CD14-positive monocyte (primary cell): Measurements from ENCODE around the gene CEACAM16. TPM values are rescaled to one million over a fixed set of nuclear protein-coding genes. Genes with fewer than 3 reads are reported as not detected.

Source experiments
- DNase-seq, 3 donors: peaks; one replicate each; pipeline ENCODE4 v3.0.0-alpha.2; 2011 to 2022
- H2AFZ ChIP-seq: 2 replicates; pipeline ENCODE4 v1.6.0; 2012; ENCODE audit warnings: mild to moderate bottlenecking, low read depth, low read length, inconsistent platforms; ENCODE audit not compliant: insufficient read depth, poor library complexity, severe bottlenecking
- H3K27ac ChIP-seq, 2 donors: 1 replicate in 1 of 2; 2 replicates in 1 of 2; pipeline ENCODE4 v1.5.1; 2012 to 2013; ENCODE audit warnings: low read length in 2 of 2, control low read depth in 1 of 2, inconsistent platforms in 1 of 2, low read depth in 1 of 2, mild to moderate bottlenecking in 1 of 2
- H3K27me3 ChIP-seq, 2 donors: one replicate each; pipeline versions ENCODE4 v1.6.0 to v1.6.1; 2011 to 2013; ENCODE audit warnings: low read length in 2 of 2; ENCODE audit not compliant: control insufficient read depth in 2 of 2, insufficient read depth in 2 of 2
- H3K36me3 ChIP-seq, 2 donors: replicated peaks in 1 of 2; 1 replicate in 1 of 2; 2 replicates in 1 of 2; pipeline versions ENCODE4 v1.5.1 to v1.6.1; 2012 to 2013; ENCODE audit warnings: low read length in 2 of 2, control low read depth in 1 of 2, inconsistent platforms in 1 of 2, mild to moderate bottlenecking in 1 of 2; ENCODE audit not compliant: insufficient read depth in 2 of 2, control insufficient read depth in 1 of 2
- H3K4me1 ChIP-seq, 2 donors: 1 replicate in 1 of 2; 2 replicates in 1 of 2; pipeline versions ENCODE4 v1.5.1 to v1.6.1; 2012 to 2013; ENCODE audit warnings: low read length in 2 of 2, control low read depth in 1 of 2, inconsistent platforms in 1 of 2, mild to moderate bottlenecking in 1 of 2, moderate library complexity in 1 of 2; ENCODE audit not compliant: insufficient read depth in 2 of 2, control insufficient read depth in 1 of 2
- H3K4me2 ChIP-seq: replicated peaks from 2 replicates; pipeline ENCODE3; 2012; ENCODE audit warnings: low read length, moderate library complexity, mild to moderate bottlenecking; ENCODE audit not compliant: poor library complexity, severe bottlenecking; ENCODE audit errors: extremely low read depth
- H3K4me3 ChIP-seq, 3 experiments: fragments of 200-600 bp in 1 of 3; sonication (generic) in 1 of 3; replicated peaks in 1 of 3; 1 replicate in 2 of 3; 2 replicates in 1 of 3; pipeline ENCODE4 v1.5.1; 2011 to 2013; ENCODE audit warnings: low read length in 3 of 3, mild to moderate bottlenecking in 3 of 3, control low read depth in 2 of 3, low read depth in 2 of 3, inconsistent platforms in 1 of 3, moderate library complexity in 1 of 3
- H3K79me2 ChIP-seq: 2 replicates; pipeline ENCODE4 v1.6.0; 2012; ENCODE audit warnings: mild to moderate bottlenecking, control low read depth, inconsistent platforms, low read length, moderate library complexity; ENCODE audit not compliant: insufficient read depth
- H3K9ac ChIP-seq: 2 replicates; pipeline ENCODE4 v1.6.0; 2017; ENCODE audit warnings: low read length, mild to moderate bottlenecking; ENCODE audit not compliant: insufficient read depth, poor library complexity, severe bottlenecking
- H3K9me3 ChIP-seq, 2 donors: replicated peaks in 1 of 2; 1 replicate in 1 of 2; 2 replicates in 1 of 2; pipeline versions ENCODE4 v1.5.1 to v1.6.1; 2012 to 2013; ENCODE audit warnings: low read length in 2 of 2, control low read depth in 1 of 2; ENCODE audit not compliant: control insufficient read depth in 1 of 2, insufficient read depth in 1 of 2
- H4K20me1 ChIP-seq: 2 replicates; pipeline ENCODE4 v1.6.0; 2012; ENCODE audit warnings: mild to moderate bottlenecking, low read length, control low read depth, moderate library complexity; ENCODE audit not compliant: insufficient read depth
- H3K27ac Mint-ChIP-seq, 7 donors: one replicate each; pipeline ENCODE4 v1.8.0; 2020; ENCODE audit warnings: mild to moderate bottlenecking in 7 of 7, mixed read lengths in 7 of 7, moderate library complexity in 6 of 7, inconsistent platforms in 2 of 7
- H3K27me3 Mint-ChIP-seq, 3 donors: one replicate each; pipeline ENCODE4 v1.8.0; 2021 to 2022; ENCODE audit warnings: low read depth in 3 of 3, mild to moderate bottlenecking in 3 of 3, mixed read lengths in 3 of 3, moderate library complexity in 3 of 3, inconsistent platforms in 1 of 3
- H3K36me3 Mint-ChIP-seq, 2 donors: one replicate each; pipeline ENCODE4 v1.8.0; 2020; ENCODE audit warnings: mixed read lengths in 2 of 2, inconsistent platforms in 1 of 2, mild to moderate bottlenecking in 1 of 2
- H3K4me1 Mint-ChIP-seq: one replicate; pipeline ENCODE4 v1.8.0; 2020; ENCODE audit warnings: mild to moderate bottlenecking, mixed read lengths
- H3K4me3 Mint-ChIP-seq, 2 donors: one replicate each; pipeline ENCODE4 v1.8.0; 2020; ENCODE audit warnings: mild to moderate bottlenecking in 2 of 2, mixed read lengths in 2 of 2, moderate library complexity in 1 of 2
- H3K9me3 Mint-ChIP-seq, 7 donors: one replicate each; pipeline ENCODE4 v1.8.0; 2020 to 2022; ENCODE audit warnings: mixed read lengths in 7 of 7, mild to moderate bottlenecking in 6 of 7, moderate library complexity in 6 of 7, inconsistent platforms in 2 of 7
- CTCF ChIP-seq: fragments of 200-600 bp; IDR thresholded peaks from one replicate; pipeline ENCODE4 v1.8.0; 2022; ENCODE audit warnings: antibody characterized with exemption, mild to moderate bottlenecking
- WGBS: methylation state at CpG from one replicate; pipeline ENCODE4 v1.1.5; 2013; ENCODE audit warnings: missing lambda C conversion rate; ENCODE audit not compliant: insufficient coverage; 5-methylcytosine and 5-hydroxymethylcytosine counted together
- intact Hi-C, 2 donors: fragments of 100-400 bp; cut with micrococcal nuclease; formaldehyde crosslinking; loops; one replicate each; pipeline versions ENCODE4 v1.15.0 to v1.15.1; 2023
- polyA plus RNA-seq, 3 donors: library from polyadenylated mRNA; depleted of rRNA in 1 of 3; unstranded in 2 of 3; stranded (reverse) in 1 of 3; fragments of 300-500 nt in 2 of 3; fragments of >200 nt in 1 of 3; fragmentation: Illumina TruSeq in 2 of 3; gene quantifications; 1 replicate in 2 of 3; 2 replicates in 1 of 3; pipeline ENCODE4 v1.2.3, GENCODE V29; 2012 to 2021

Gene CEACAM16
- polyA plus RNA-seq, 3 donors = not detected

DNA sequence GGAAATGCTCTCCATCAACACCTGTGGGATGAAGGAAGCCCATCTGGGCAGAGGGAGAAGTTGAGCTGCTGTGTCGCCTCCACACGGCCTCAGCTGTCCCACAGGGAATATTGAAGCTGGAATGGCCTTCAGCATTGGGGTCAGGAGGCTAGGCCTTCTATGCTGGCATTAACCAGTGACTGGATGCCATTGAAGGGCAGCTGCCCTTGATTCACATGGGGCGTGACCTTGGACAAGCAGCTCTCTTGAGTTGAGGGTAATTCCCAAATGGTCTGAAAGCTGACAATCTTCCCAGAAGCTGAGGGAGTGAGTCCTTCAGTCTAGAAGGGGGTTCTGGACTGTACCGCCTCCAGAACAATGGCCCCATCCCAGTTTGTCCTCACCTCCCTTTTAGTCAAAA is 56.3 kb downstream of the CEACAM16 start:
- Histone ChIP-seq H2AFZ (no peak overlapping the region), H3K4me2 (peak overlapping the region; percentile 96), H3K79me2 (peaks cover 56% of the 10 kb centered on the region), H3K4me3 (peak overlapping the region in 2 of 3 experiments; percentile 64 to 96), H3K27ac (peak overlapping the region; percentile 97 to 99), H4K20me1 (peaks cover 58% of the 10 kb centered on the region), H3K9ac (peak overlapping the region; percentile 88), H3K9me3 (no peaks in the 10 kb centered on the region), H3K27me3 (no peaks in the 10 kb centered on the region), H3K36me3 (peaks cover 65 to 78% of the 10 kb centered on the region in 2 donors), H3K4me1 (peaks cover 53 to 60% of the 10 kb centered on the region in 2 donors)
- WGBS = 72% methylated on average over 3 of the region's 4 CpGs
- Mint-ChIP-seq H3K27ac (peak overlapping the region; percentile 88 to 100 (median 99)), H3K4me3 (peak overlapping the region; percentile 77 to 90), H3K9me3 (peaks cover 0 to 2% (median 0%) of the 10 kb centered on the region in 7 donors), H3K4me1 (peaks cover 59% of the 10 kb centered on the region), H3K27me3 (peaks cover 0 to 3% (median 2%) of the 10 kb centered on the region in 3 donors), H3K36me3 (peaks cover 73 to 85% of the 10 kb centered on the region in 2 donors)
- TF ChIP-seq CTCF = no peak
- intact Hi-C loops = no loop called here
- DNase-seq = no peak

GRCh38 chr19:44756089-44756562 is 57.2 kb downstream of the CEACAM16 start:
- no peaks in the 10 kb centered on the region for H3K27me3 ChIP-seq
- H3K9me3 Mint-ChIP-seq = peaks cover 0 to 2% (median 0%) of the 10 kb centered on the region in 7 donors
- H3K27ac Mint-ChIP-seq = peak overlapping the region in 2 of 7 donors; percentile 74 to 83
- H3K36me3 ChIP-seq = peaks cover 64 to 79% of the 10 kb centered on the region in 2 donors
- no peak overlapping the region for H2AFZ ChIP-seq
- H3K9me3 ChIP-seq = no peaks in the 10 kb centered on the region
- peaks cover 0 to 3% (median 1%) of the 10 kb centered on the region in 3 donors for H3K27me3 Mint-ChIP-seq
- H3K79me2 ChIP-seq = peaks cover 47% of the 10 kb centered on the region
- H3K4me1 Mint-ChIP-seq = peaks cover 57% of the 10 kb centered on the region
- no peak for DNase-seq
- intact Hi-C loops = no loop called here
- H3K4me3 ChIP-seq = no peak overlapping the region
- peaks cover 53% of the 10 kb centered on the region for H4K20me1 ChIP-seq
- WGBS = 92% methylated on average over 6 of the region's 7 CpGs
- H3K4me2 ChIP-seq = no peak overlapping the region
- no peak overlapping the region for H3K27ac ChIP-seq
- H3K4me1 ChIP-seq = peaks cover 44 to 51% of the 10 kb centered on the region in 2 donors
- peaks cover 73 to 85% of the 10 kb centered on the region in 2 donors for H3K36me3 Mint-ChIP-seq
- no peak overlapping the region for H3K9ac ChIP-seq
- no peak overlapping the region for H3K4me3 Mint-ChIP-seq
- no peak for TF ChIP-seq CTCF
